ENCODE results near the gene KIF26B.

- no peak for TF ChIP-seq CTCF (IDR thresholded peaks at IDR 0.05)
- no peak for TF ChIP-seq YY1 (IDR thresholded peaks at IDR 0.05; ENCODE audit: low read depth)
- no peak for TF ChIP-seq EZH2phosphoT487 (IDR thresholded peaks at IDR 0.05; ENCODE audit: borderline replicate concordance, low read depth)
- TF ChIP-seq EP300 (IDR thresholded peaks at IDR 0.05; ENCODE audit: borderline replicate concordance in 1 of 2, low read depth in 1 of 2, low read length in 1 of 2): no peak
- no peak for TF ChIP-seq MAX (IDR thresholded peaks at IDR 0.05; ENCODE audit: low read depth)
- no peak for TF ChIP-seq NFIC (IDR thresholded peaks at IDR 0.05; ENCODE audit: borderline replicate concordance)
- TF ChIP-seq RCOR1 (IDR thresholded peaks at IDR 0.05; ENCODE audit: low read length): no peak
- no peak for TF ChIP-seq REST (IDR thresholded peaks at IDR 0.05; ENCODE audit: low read depth, low read length)
- TF ChIP-seq JUND (IDR thresholded peaks at IDR 0.05): no peak
- no peak for TF ChIP-seq GATA2 (CRISPR knock-in tag; IDR thresholded peaks at IDR 0.05)
- TF ChIP-seq TAF1 (IDR thresholded peaks at IDR 0.05; ENCODE audit: borderline replicate concordance, low read depth, low read length): no peak
- no peak for TF ChIP-seq FOXM1 (IDR thresholded peaks at IDR 0.05; ENCODE audit: low read depth)
- no peak for TF ChIP-seq CHD2 (IDR thresholded peaks at IDR 0.05; ENCODE audit: low read length, partially characterized antibody)
Measured at GRCh38 chr1:245485996-245486395, 331.2 kb downstream of the KIF26B start.

Measured in SK-N-SH (cell line).